Right renal cortex interstitium (tissue), 3 donors: ENCODE data around the gene KIF26A. TPM values are rescaled to one million over a fixed set of nuclear protein-coding genes. Genes with fewer than 3 reads are reported as not detected.

Experiments
- DNase-seq, 3 donors: peaks; one replicate each; pipeline ENCODE4 v3.0.0-alpha.2; 2013; ENCODE audit warnings: low read depth in 3 of 3, low spot score in 2 of 3
- polyA plus RNA-seq, 3 donors: library from polyadenylated mRNA; unstranded; fragments of 120-200 nt; gene quantifications; one replicate each; pipeline ENCODE4 v1.2.1, GENCODE V29; 2013; ENCODE audit not compliant: insufficient read length in 3 of 3

KIF26A gene
- polyA plus RNA-seq, 3 donors, result 5.7 to 9.1 (median 9.1) TPM

GRCh38 chr14:104101086-104101621, 37.2 kb upstream of the KIF26A start:
- DNase-seq, result no peak

GRCh38 chr14:104101651-104102281, 36.6 kb upstream of the KIF26A start:
- no peak for DNase-seq

- no peak for DNase-seq
These were observed 36.0 kb upstream of the KIF26A start for GRCh38 chr14:104102282-104102914.

GRCh38 chr14:104103061-104103445, 35.3 kb upstream of the KIF26A start:
- DNase-seq, result no peak

GRCh38 chr14:104103446-104104075, 34.8 kb upstream of the KIF26A start:
- DNase-seq, result no peak

GRCh38 chr14:104104076-104104901, 34.1 kb upstream of the KIF26A start:
- no peak for DNase-seq

- DNase-seq, result no peak
These were observed 33.1 kb upstream of the KIF26A start for GRCh38 chr14:104105071-104105821.

GRCh38 chr14:104105822-104106470, 32.4 kb upstream of the KIF26A start:
- DNase-seq, result no peak

GRCh38 chr14:104106471-104106991, 31.9 kb upstream of the KIF26A start:
- DNase-seq, result no peak

GRCh38 chr14:104107101-104107581, 31.2 kb upstream of the KIF26A start:
- no peak for DNase-seq

GRCh38 chr14:104107611-104108569, 30.5 kb upstream of the KIF26A start:
- no peak for DNase-seq

- DNase-seq, result no peak
These were observed 29.5 kb upstream of the KIF26A start for GRCh38 chr14:104108570-104109541.

GRCh38 chr14:104109731-104110361, 28.5 kb upstream of the KIF26A start:
- no peak for DNase-seq

- no peak for DNase-seq
These were observed 27.7 kb upstream of the KIF26A start for GRCh38 chr14:104110491-104111209.

- DNase-seq, result no peak
These were observed 26.9 kb upstream of the KIF26A start for GRCh38 chr14:104111301-104112112.
